Common myeloid progenitor, CD34-positive (primary cell): ENCODE measurements around the gene MED27. TPM values are rescaled to one million over a fixed set of nuclear protein-coding genes. Genes with fewer than 3 reads are reported as not detected.

Experiments used
- CTCF ChIA-PET: fragments of 350-600 bp; sonication (Branson Sonifier 250); formaldehyde crosslinking; loops from one replicate; lab custom pipeline; 2021; ENCODE audit warnings: antibody characterized with exemption; lab: Charles Lee
- POLR2A ChIA-PET: fragments of 350-600 bp; sonication (Branson Sonifier 250); formaldehyde crosslinking; loops from one replicate; lab custom pipeline; 2021; ENCODE audit warnings: antibody characterized with exemption; lab: Charles Lee
- DNase-seq, 3 donors: peaks; one replicate each; pipeline versions ENCODE4 v3.0.0 to v3.0.0-alpha.2; 2013
- H3K27ac ChIP-seq, 2 experiments: 1 replicate in 1 of 2; 2 replicates in 1 of 2; pipeline ENCODE4 v1.7.0; 2013; ENCODE audit warnings: inconsistent platforms in 2 of 2, low read length in 2 of 2, mild to moderate bottlenecking in 2 of 2, low read depth in 1 of 2, moderate library complexity in 1 of 2; ENCODE audit not compliant: severe bottlenecking in 2 of 2, insufficient read depth in 1 of 2, poor library complexity in 1 of 2
- H3K27me3 ChIP-seq, 5 experiments: replicated peaks in 2 of 5; 1 replicate in 3 of 5; 2 replicates in 2 of 5; pipeline versions ENCODE4 v1.6.1 to v1.7.0; 2013; ENCODE audit warnings: low read length in 4 of 5, mild to moderate bottlenecking in 2 of 5, moderate library complexity in 2 of 5, inconsistent platforms in 1 of 5; ENCODE audit not compliant: insufficient read depth in 5 of 5, control insufficient read depth in 4 of 5
- H3K36me3 ChIP-seq, 4 experiments: 1 replicate in 2 of 4; 2 replicates in 2 of 4; pipeline versions ENCODE4 v1.6.1 to v1.7.0; 2013; ENCODE audit warnings: low read length in 3 of 4, control low read depth in 1 of 4, mild to moderate bottlenecking in 1 of 4; ENCODE audit not compliant: control insufficient read depth in 4 of 4, insufficient read depth in 4 of 4
- H3K4me1 ChIP-seq, 4 experiments: 1 replicate in 3 of 4; 2 replicates in 1 of 4; pipeline versions ENCODE4 v1.6.1 to v1.7.1; 2013; ENCODE audit warnings: low read length in 3 of 4, mild to moderate bottlenecking in 3 of 4, control low read depth in 1 of 4, inconsistent platforms in 1 of 4, moderate library complexity in 1 of 4; ENCODE audit not compliant: control insufficient read depth in 4 of 4, insufficient read depth in 4 of 4; ENCODE audit errors: control extremely low read depth in 1 of 4
- H3K4me3 ChIP-seq, 7 experiments: 1 replicate in 4 of 7; 2 replicates in 3 of 7; pipeline versions ENCODE4 v1.5.1 to v1.7.0; 2013; ENCODE audit warnings: mild to moderate bottlenecking in 7 of 7, low read length in 6 of 7, moderate library complexity in 6 of 7, inconsistent platforms in 2 of 7, low read depth in 2 of 7, control low read depth in 1 of 7; ENCODE audit not compliant: insufficient read depth in 4 of 7, control insufficient read depth in 1 of 7; ENCODE audit errors: extremely low read depth in 1 of 7
- H3K9me3 ChIP-seq, 5 experiments: 1 replicate in 4 of 5; 2 replicates in 1 of 5; pipeline versions ENCODE4 v1.6.1 to v1.7.1; 2013; ENCODE audit warnings: low read length in 4 of 5, mild to moderate bottlenecking in 2 of 5, inconsistent platforms in 1 of 5, low read depth in 1 of 5, moderate library complexity in 1 of 5; ENCODE audit not compliant: control insufficient read depth in 4 of 5, insufficient read depth in 2 of 5; ENCODE audit errors: control extremely low read depth in 1 of 5
- WGBS: methylation state at CpG from one replicate; pipeline ENCODE4 v1.1.5; 2013; ENCODE audit not compliant: insufficient coverage; 5-methylcytosine and 5-hydroxymethylcytosine counted together
- polyA plus RNA-seq: library from polyadenylated mRNA; unstranded; fragments of 120-200 nt; gene quantifications from one replicate; pipeline ENCODE4 v1.2.1, GENCODE V29; 2013

Gene MED27, protein sequence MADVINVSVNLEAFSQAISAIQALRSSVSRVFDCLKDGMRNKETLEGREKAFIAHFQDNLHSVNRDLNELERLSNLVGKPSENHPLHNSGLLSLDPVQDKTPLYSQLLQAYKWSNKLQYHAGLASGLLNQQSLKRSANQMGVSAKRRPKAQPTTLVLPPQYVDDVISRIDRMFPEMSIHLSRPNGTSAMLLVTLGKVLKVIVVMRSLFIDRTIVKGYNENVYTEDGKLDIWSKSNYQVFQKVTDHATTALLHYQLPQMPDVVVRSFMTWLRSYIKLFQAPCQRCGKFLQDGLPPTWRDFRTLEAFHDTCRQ
- polyA plus RNA-seq, result 16.5 TPM

DNA sequence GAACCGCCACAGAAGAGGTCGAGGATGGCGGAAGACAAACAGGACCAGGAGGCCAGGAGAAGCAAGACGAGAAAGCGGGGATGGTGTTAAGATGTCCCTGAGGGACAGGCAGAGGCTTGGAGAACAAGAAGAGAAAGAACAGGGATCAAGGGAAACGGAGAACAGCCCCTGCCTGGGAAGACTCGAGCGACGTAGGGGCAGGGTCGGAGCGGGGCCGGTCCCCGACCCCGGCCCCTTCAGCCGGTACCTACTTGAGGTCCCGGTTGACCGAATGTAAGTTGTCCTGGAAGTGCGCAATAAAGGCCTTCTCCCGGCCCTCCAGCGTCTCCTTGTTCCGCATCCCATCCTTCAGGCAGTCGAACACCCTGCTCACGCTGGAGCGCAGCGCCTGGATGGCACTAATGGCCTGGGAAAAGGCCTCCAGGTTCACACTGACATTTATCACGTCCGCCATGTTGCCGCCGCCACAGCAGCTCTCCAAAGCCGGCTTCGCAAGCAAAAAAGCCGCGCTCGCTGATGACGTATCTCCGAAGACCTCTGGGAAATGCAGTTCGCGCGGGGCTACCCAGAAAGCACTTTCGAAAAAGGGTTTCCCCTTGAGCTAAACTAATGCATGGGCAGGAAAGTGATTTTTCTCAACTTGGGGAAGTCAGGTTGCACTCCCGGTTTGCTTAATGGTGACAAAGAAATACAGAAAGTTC lies at the start of gene MED27:
MED27 (minus strand) TSS at position 477 of the 701 bp plus-strand sequence; CDS start at position 454, 23 bp downstream.
- Histone ChIP-seq H3K4me1 (peaks cover 14 to 18% (median 15%) of the 10 kb centered on the region in 4 experiments), H3K9me3 (no peaks in the 10 kb centered on the region), H3K36me3 (peaks cover 4 to 21% (median 16%) of the 10 kb centered on the region in 4 experiments), H3K4me3 (peak within 1 kb of the TSS; percentile 82 to 99 (median 89)), H3K27ac (peak within 1 kb of the TSS; percentile 67 to 86), H3K27me3 (peaks cover 0 to 4% (median 0%) of the 10 kb centered on the region in 5 experiments)
- CTCF ChIA-PET, result no interaction called here
- WGBS, result under 1% methylated on average over 41 of the region's 41 CpGs
- DNase-seq, result peak; percentile 94 to 96 (median 96)
- POLR2A ChIA-PET, result interaction anchor here (0.6 kb wide), 1 partner anchor 100 kb away, joined by 3 read pairs; no protein-coding TSS in a partner anchor

DNA sequence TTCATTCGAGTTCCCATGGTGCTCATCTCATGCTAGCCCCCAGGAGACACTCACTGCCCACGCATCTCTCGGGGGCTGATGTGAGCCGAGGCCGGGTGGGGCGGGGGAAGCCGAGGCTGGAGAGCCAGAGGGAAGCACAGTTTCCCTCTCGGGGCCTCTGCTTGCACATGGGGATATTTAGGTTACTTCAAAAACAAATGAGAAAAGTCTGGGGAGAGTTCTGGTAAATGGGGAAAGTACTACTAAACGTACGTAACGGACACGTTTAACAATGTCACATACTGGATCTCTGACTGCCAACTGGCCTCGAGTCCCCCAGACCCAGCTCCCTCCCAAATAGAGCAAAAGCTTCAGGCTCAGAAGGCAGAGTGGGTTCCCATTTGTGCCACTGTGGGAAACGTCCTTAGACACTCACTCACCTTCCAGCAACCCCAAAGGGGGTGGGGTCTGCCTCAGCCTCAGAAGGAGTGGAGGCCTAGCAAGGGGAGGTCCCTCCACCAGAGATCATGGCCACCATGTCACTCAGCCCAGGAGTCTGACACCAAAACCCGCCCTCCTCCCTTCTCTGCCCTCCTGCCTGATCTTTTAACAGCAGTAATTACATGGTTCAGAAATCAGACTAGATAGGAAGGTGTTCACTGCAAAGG lies 48.3 kb upstream of the MED27 start:
- WGBS, result 89% methylated on average over 12 of the region's 15 CpGs
- no peak overlapping the region for H3K4me3 ChIP-seq
- CTCF ChIA-PET, result no interaction called here
- H3K36me3 ChIP-seq, result no peaks in the 10 kb centered on the region
- POLR2A ChIA-PET, result no interaction called here
- peaks cover 5 to 85% (median 34%) of the 10 kb centered on the region in 5 experiments for H3K27me3 ChIP-seq
- H3K4me1 ChIP-seq, result peaks cover 0 to 12% (median 6%) of the 10 kb centered on the region in 4 experiments
- H3K27ac ChIP-seq, result no peak overlapping the region
- H3K9me3 ChIP-seq, result peaks cover 0 to 4% (median 0%) of the 10 kb centered on the region in 5 experiments
- no peak for DNase-seq

DNA sequence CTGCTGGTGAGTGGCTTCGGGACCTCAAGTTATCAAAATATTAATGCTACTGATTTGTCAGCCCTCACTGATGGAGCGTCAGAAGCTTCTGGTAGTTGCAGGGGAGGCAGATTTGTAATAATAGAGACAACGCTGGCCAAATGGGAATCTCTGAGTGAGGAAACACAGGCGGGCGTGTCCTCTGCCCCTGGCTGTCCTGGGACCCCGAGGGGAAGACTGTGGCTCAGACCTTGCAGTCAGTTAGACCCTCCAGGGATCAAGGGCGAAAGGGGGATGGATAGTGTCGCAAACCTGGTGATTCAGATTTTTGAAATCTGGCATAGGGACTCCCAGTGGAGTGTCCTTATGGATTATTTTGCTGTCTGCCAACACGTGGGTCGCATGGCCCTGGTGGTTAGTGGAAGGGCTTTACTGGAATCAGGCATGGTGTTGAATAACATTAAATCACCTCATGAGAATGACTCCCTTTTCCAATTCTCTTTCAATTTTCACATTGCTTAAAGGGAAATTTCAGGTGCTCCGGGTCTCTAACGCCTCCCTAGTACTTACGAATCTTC lies 47.1 kb upstream of the MED27 start:
- Histone ChIP-seq H3K4me1 (peaks cover 0 to 12% (median 6%) of the 10 kb centered on the region in 4 experiments), H3K36me3 (no peaks in the 10 kb centered on the region), H3K27me3 (peaks cover 5 to 90% (median 34%) of the 10 kb centered on the region in 5 experiments), H3K9me3 (peaks cover 0 to 4% (median 0%) of the 10 kb centered on the region in 5 experiments), H3K27ac (no peak overlapping the region), H3K4me3 (peak overlapping the region in 1 of 7 experiments; percentile 23)
- POLR2A ChIA-PET, result interaction anchor here (0.7 kb wide), 1 partner anchor 988 kb away, joined by 4 read pairs; no protein-coding TSS in a partner anchor
- CTCF ChIA-PET, result interaction anchor here (1.3 kb wide), 1 partner anchor 10 kb away, joined by 4 read pairs; no protein-coding TSS in a partner anchor
- no peak for DNase-seq
- 70% methylated on average over 8 of the region's 13 CpGs for WGBS

DNA sequence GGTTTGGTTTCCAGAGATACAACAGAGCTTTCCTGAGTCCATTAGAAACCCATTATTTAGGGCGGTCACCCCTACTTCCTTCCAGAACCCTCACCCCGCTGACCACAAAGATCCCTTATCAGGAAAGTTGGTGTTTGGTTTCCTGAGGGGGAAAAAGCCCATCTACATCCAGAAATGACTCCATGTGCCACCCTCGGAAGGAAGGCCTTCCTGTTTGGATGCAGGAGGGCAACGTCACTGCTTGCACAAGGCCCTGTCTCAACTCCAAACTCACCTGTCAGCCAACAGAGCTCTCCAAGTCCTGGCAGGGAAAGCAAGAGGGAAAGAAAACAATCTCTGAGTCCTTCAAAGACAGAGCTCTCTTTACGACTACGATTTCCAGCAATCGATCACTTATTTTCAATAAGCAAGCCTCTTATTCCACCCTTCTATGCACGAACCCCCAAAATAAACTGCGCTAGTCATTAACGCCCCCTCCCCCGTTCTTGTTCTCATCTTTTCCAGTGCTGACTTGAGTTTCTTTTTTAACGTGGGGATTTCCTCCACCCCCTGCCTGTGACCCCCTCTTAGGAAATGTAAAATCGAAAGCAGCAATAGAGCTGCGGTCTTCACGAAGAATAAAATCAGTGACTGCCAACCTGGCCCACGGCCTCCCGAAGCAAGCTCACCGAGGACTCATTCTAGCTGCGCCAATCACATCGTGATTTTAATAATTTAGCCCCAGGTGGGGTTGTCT lies 46.4 kb upstream of the MED27 start:
- CTCF ChIA-PET, result interaction anchor here (1.3 kb wide), 1 partner anchor 10 kb away, joined by 4 read pairs; no protein-coding TSS in a partner anchor
- H3K27me3 ChIP-seq, result peaks cover 5 to 92% (median 33%) of the 10 kb centered on the region in 5 experiments
- DNase-seq, result peak in 2 of 3 donors; percentile 25 to 26
- no peak overlapping the region for H3K27ac ChIP-seq
- peaks cover 0 to 12% (median 6%) of the 10 kb centered on the region in 4 experiments for H3K4me1 ChIP-seq
- no peaks in the 10 kb centered on the region for H3K36me3 ChIP-seq
- H3K9me3 ChIP-seq, result peaks cover 0 to 4% (median 0%) of the 10 kb centered on the region in 5 experiments
- H3K4me3 ChIP-seq, result peak overlapping the region in 3 of 7 experiments; percentile 15 to 28 (median 23)
- POLR2A ChIA-PET, result interaction anchor here (0.7 kb wide), 1 partner anchor 988 kb away, joined by 4 read pairs; no protein-coding TSS in a partner anchor
- WGBS, result 29% methylated on average over 18 of the region's 20 CpGs

DNA sequence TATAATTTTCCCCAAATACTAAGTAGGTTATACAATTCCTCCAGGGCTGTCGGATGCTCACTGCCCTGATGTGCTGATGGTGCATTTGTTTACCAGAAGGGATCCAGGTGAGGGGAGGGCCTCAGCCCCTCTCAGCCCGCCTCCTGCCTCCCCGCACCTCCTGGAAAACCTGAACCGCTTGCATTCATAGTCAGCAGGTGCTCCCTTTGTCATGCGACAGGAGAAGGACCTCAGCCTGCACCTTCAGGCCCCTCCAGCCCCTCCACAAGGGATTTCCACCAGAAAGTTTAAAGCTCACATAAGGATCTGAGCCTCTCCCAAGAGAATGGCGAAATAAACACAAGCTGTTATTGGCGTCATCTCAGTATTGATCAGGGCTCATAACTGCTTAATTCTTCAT lies 45.7 kb upstream of the MED27 start:
- H3K9me3 ChIP-seq, result peaks cover 0 to 4% (median 0%) of the 10 kb centered on the region in 5 experiments
- H3K4me3 ChIP-seq, result no peak overlapping the region
- WGBS, result 39% methylated on average over 6 of the region's 7 CpGs
- H3K27ac ChIP-seq, result no peak overlapping the region
- DNase-seq, result no peak
- ChIA-PET CTCF (interaction anchor here (1.3 kb wide), 1 partner anchor 11 kb away, joined by 4 read pairs; no protein-coding TSS in a partner anchor), POLR2A (no interaction called here)
- H3K4me1 ChIP-seq, result peaks cover 0 to 12% (median 6%) of the 10 kb centered on the region in 4 experiments
- H3K36me3 ChIP-seq, result no peaks in the 10 kb centered on the region
- H3K27me3 ChIP-seq, result peaks cover 7 to 92% (median 33%) of the 10 kb centered on the region in 5 experiments

DNA sequence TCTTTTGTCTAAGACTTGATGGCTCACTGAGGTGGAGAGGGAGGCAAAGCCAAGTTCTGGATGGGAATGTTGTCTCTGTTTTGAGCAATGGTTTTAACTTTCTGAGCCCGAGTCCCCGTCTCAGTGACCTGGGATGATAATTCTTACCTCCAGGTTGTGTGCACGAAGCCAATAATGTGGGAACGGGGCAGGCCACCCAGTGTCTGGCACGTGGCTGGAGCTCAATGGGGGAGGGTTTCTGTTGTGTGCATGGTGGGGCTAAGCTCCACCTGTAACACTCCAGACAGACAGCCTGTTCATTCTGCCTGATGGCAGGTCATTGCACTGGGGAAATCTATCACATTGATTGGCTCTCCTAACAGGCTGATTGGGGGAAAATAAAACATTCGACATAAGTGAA lies 45.1 kb upstream of the MED27 start:
- no peak overlapping the region for H3K4me3 ChIP-seq
- ChIA-PET POLR2A (no interaction called here), CTCF (no interaction called here)
- no peak for DNase-seq
- no peak overlapping the region for H3K27ac ChIP-seq
- peaks cover 0 to 4% (median 0%) of the 10 kb centered on the region in 5 experiments for H3K9me3 ChIP-seq
- H3K27me3 ChIP-seq, result peaks cover 7 to 91% (median 33%) of the 10 kb centered on the region in 5 experiments
- peaks cover 0 to 12% (median 6%) of the 10 kb centered on the region in 4 experiments for H3K4me1 ChIP-seq
- H3K36me3 ChIP-seq, result no peaks in the 10 kb centered on the region
- 13% methylated on average over 4 of the region's 6 CpGs for WGBS
